ENCODE measurements around the gene WDR1.

The WDR1 gene

GRCh38 chr4:10104211-10104990 is 12.2 kb downstream of the WDR1 start:
- Histone ChIP-seq H4K20me1 (ENCODE audit: insufficient read depth) (no peaks in the 10 kb centered on the region), H3K79me2 (ENCODE audit: insufficient read depth, low read depth) (peaks cover 94% of the 10 kb centered on the region), H3K27me3 (ENCODE audit: insufficient read depth, low read depth) (no peaks in the 10 kb centered on the region), H2AFZ (ENCODE audit: low read depth) (no peak overlapping the region), H3K4me1 (ENCODE audit: low read depth, poor library complexity, severe bottlenecking) (peaks cover 88% of the 10 kb centered on the region), H3K9ac (peak overlapping the region; percentile 41; the same call in 1 of the 2 replicates), H3K27ac (peak overlapping the region; percentile 77), H3K4me2 (peak overlapping the region; percentile 78), H3K4me3 (IDR thresholded peaks at IDR 0.05; ENCODE audit: insufficient read depth, low read depth, low read length) (no peak overlapping the region), H3K36me3 (ENCODE audit: insufficient read depth) (no peaks in the 10 kb centered on the region)
- TF ChIP-seq, protein P1, sequence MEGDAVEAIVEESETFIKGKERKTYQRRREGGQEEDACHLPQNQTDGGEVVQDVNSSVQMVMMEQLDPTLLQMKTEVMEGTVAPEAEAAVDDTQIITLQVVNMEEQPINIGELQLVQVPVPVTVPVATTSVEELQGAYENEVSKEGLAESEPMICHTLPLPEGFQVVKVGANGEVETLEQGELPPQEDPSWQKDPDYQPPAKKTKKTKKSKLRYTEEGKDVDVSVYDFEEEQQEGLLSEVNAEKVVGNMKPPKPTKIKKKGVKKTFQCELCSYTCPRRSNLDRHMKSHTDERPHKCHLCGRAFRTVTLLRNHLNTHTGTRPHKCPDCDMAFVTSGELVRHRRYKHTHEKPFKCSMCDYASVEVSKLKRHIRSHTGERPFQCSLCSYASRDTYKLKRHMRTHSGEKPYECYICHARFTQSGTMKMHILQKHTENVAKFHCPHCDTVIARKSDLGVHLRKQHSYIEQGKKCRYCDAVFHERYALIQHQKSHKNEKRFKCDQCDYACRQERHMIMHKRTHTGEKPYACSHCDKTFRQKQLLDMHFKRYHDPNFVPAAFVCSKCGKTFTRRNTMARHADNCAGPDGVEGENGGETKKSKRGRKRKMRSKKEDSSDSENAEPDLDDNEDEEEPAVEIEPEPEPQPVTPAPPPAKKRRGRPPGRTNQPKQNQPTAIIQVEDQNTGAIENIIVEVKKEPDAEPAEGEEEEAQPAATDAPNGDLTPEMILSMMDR (conservative IDR thresholded peaks at IDR 0.05; ENCODE audit: low read depth, low read length): no peak

DNA sequence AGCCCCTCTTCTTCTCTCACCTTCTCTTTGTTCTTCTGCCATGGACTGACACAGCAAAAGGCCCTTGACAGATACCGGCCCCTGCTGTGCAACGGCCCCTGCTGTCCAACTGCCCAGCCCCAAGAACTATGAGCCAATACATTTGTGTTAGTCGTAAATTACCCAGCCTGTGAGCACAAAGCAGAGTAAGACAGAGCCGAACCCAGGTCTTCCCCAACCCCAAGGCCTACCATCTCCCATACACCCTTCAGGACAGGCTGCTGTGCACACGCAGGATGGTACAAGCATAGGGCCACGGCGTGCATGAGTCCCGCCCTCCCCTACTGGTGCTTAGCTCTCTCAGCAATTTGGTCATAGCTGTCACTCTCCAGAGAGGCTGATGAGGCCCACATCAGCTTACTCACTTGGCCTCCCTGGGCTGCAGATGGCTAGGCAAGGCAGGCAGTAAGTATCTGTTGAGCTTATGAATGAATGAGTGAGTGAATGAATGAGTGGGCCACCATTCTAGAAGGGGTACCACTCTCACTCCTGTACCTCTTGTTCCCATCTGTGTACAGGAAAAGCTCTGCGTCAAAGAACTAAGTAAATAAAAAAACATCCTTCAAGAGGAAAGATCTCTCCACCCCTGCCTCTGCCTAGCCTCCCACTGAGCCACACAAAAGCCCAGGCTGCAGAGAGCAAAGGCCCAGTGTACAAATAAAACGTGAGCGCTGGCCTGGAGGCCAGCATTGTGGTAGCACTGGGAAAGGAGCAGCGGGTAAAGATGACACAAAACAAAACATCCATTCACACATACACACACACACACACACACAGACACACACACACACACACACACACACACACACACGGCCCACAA is 13.9 kb downstream of the WDR1 start:
- H3K36me3 ChIP-seq (ENCODE audit: insufficient read depth): no peaks in the 10 kb centered on the region
- H3K79me2 ChIP-seq (ENCODE audit: insufficient read depth, low read depth): peaks cover 77% of the 10 kb centered on the region
- no peak overlapping the region for H2AFZ ChIP-seq (ENCODE audit: low read depth)
- H3K9ac ChIP-seq: no peak overlapping the region
- no peaks in the 10 kb centered on the region for H4K20me1 ChIP-seq (ENCODE audit: insufficient read depth)
- H3K4me2 ChIP-seq: no peak overlapping the region
- no peak overlapping the region for H3K4me3 ChIP-seq (IDR thresholded peaks at IDR 0.05; ENCODE audit: insufficient read depth, low read depth, low read length)
- no peaks in the 10 kb centered on the region for H3K27me3 ChIP-seq (ENCODE audit: insufficient read depth, low read depth)
- H3K27ac ChIP-seq: no peak overlapping the region
- TF ChIP-seq, protein P1 (conservative IDR thresholded peaks at IDR 0.05; ENCODE audit: low read depth, low read length): no peak
- H3K4me1 ChIP-seq (ENCODE audit: low read depth, poor library complexity, severe bottlenecking): peaks cover 88% of the 10 kb centered on the region

GRCh38 chr4:10101671-10102473 is 14.7 kb downstream of the WDR1 start:
- H3K36me3 ChIP-seq (ENCODE audit: insufficient read depth): no peaks in the 10 kb centered on the region
- TF ChIP-seq, protein P1 (conservative IDR thresholded peaks at IDR 0.05; ENCODE audit: low read depth, low read length): no peak
- H4K20me1 ChIP-seq (ENCODE audit: insufficient read depth): no peaks in the 10 kb centered on the region
- no peak overlapping the region for H3K9ac ChIP-seq
- H3K4me2 ChIP-seq: no peak overlapping the region
- no peaks in the 10 kb centered on the region for H3K27me3 ChIP-seq (ENCODE audit: insufficient read depth, low read depth)
- H2AFZ ChIP-seq (ENCODE audit: low read depth): no peak overlapping the region
- H3K4me3 ChIP-seq (IDR thresholded peaks at IDR 0.05; ENCODE audit: insufficient read depth, low read depth, low read length): no peak overlapping the region
- H3K79me2 ChIP-seq (ENCODE audit: insufficient read depth, low read depth): peaks cover 68% of the 10 kb centered on the region
- H3K4me1 ChIP-seq (ENCODE audit: low read depth, poor library complexity, severe bottlenecking): peaks cover 88% of the 10 kb centered on the region
- H3K27ac ChIP-seq: no peak overlapping the region

DNA sequence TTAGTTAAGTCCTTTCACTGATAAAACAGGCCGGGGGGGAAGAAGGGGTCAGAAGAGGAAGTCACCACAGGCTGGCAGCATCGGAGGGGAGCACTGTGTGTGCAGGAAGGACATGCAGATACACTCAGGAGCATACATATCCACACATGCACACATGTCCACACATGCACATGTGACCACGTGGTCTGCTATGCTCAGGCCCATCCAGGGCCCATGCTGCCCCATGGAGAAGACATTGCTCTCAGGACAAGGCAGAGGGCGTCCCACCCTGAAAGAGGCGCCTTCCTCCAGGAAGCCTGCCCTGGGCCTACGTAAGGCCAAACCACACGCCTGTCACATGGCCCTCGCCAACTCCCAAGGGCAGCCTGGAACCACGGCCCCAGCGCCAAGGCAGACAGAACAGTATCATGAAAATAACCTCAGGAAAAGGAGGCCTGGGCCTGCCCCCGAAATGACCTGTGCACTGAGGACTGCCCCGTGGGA is 15.8 kb downstream of the WDR1 start:
- no peak overlapping the region for H3K9ac ChIP-seq
- TF ChIP-seq, protein P1 (conservative IDR thresholded peaks at IDR 0.05; ENCODE audit: low read depth, low read length): no peak

More for the DNA sequence above, 15.8 kb downstream of the WDR1 start:
- H3K4me1 ChIP-seq (ENCODE audit: low read depth, poor library complexity, severe bottlenecking): peaks cover 85% of the 10 kb centered on the region
- no peaks in the 10 kb centered on the region for H3K36me3 ChIP-seq (ENCODE audit: insufficient read depth)
- H3K4me3 ChIP-seq (IDR thresholded peaks at IDR 0.05; ENCODE audit: insufficient read depth, low read depth, low read length): no peak overlapping the region
- H2AFZ ChIP-seq (ENCODE audit: low read depth): no peak overlapping the region
- H3K79me2 ChIP-seq (ENCODE audit: insufficient read depth, low read depth): peaks cover 59% of the 10 kb centered on the region
- no peaks in the 10 kb centered on the region for H4K20me1 ChIP-seq (ENCODE audit: insufficient read depth)
- no peaks in the 10 kb centered on the region for H3K27me3 ChIP-seq (ENCODE audit: insufficient read depth, low read depth)
- H3K27ac ChIP-seq: no peak overlapping the region; the same call in 1 of the 2 replicates
- no peak overlapping the region for H3K4me2 ChIP-seq
